HuH-7 (cell line): ENCODE data around the gene LRRC32.
"Not testable (repeated sequence)": the region's sequence is repeated elsewhere in the genome, so short reads cannot be mapped to it uniquely, and the experiment has no call there.

Source experiments
- DNase-seq: peaks from one replicate; pipeline ENCODE4 v3.0.0; 2011; ENCODE audit warnings: low spot score

Gene LRRC32

DNA sequence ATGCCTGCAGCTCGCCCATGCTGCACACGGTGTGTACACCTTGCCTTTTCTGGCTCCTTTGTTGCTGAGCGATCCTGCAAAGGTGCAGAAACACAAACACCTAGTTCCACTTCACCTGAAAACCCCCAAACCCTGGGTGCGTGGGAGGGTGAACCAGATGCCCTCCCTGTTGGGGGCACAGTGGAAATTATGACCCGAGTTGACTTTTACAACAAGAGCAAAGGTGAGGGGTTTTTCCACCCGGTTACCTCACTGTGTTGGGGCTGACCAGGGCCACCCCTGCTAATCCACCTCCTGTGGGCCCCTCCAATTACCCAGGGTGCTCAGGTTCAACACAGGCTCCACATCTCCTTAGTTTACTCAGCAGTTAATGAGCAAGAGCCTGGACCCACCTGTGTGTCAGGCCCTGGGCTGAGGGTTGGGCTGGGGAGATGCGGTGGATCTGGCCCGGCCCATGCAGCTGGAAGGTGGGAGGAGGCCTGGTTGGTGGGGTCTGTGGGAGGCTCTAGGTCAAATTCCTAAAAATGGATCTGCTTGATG is 42.1 kb downstream of the LRRC32 start:
- no peak for DNase-seq

DNA sequence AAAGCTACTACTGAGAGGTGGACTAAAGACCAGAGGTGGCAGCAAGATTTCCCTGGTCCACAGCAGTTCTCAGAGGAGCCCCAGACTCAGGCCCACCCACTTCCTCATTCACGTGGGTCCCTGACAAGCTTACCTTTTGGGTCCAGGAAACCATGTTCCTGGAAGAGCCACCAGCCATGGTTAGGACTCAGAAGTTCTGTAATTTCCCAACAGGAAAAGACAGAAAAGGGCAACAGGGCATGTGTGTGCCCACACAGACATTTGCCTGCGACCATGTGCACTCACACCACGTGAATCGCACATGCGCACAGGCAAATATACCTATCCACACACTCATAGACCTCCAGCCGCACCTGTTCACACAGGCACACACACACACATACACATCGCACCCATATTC is 42.9 kb downstream of the LRRC32 start:
- no peak for DNase-seq

DNA sequence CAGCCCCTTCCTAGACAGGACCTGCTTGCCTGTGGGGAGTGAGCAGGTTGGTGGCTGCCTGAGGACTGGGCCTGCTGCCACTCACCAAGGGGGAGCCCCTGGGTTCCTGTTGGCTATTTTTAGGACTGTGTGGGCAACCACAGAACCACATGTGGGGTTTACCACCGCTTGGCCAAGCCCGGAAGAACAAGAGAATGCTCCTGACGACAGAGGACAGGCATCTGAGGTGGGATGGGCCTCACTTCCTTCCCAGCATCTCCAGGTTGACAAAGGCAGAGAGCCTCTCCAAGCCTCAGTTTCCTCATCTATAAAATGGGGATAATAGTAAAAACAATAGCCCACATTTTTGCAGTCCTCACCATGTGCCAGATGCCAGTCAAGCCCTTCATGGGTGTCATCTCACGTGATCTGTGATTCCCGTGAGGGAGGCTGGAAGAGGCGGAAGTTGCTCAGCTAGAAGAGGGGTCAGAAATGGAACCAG is 43.6 kb downstream of the LRRC32 start:
- no peak for DNase-seq

DNA sequence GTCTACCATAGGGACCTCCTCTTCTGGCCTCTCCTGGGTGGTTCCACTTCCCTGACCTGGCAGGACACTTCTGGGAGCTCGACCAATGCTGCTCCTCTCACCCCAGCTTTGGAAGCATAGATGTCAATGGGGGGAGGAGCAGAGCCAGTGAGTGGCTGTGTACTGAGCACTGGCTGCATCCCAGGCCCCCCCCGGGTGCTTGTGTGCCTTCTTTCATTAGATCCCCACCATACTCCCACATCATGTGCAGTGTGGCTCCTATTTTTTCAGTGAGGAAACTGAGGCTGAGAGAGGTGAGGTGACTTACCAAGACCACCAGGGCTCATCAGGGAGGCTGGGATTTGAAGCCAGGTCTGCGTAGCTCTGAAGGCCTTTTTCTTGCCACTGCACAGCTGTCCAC is 44.3 kb downstream of the LRRC32 start:
- no peak for DNase-seq

DNA sequence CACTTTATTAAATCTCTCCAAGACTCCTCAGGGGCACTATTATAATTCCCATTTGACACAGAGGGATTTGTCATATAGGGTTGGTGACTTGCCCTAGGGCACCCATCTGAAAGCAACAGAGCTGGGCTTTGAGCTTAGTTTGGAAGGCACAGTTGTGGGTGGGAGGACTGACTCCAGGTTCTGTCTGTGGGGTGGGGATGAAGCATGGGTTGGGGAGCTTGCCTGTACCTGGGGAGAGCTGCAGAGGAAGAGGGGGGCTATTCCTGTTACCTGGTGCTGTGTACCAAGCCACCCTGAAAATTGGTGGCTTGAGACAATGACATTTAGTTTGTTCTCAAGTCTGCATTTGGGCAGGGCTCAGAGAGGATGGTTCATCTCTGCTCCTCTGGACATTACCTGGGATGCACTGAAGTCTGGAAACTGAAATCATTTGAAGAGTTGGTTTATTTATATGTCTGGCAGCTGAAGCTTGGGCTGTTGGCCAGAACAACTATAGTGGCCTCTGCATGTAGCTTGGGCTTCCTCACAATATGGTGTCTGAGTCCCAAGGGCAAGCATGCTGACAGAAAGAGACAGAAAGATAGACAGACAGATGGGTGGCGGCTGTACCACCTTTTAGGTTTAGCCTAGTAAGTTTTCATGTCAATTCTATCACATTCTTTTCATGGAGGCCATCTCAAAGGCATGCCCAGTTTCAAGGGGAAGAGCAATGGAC is 44.9 kb downstream of the LRRC32 start:
- DNase-seq: no peak

DNA sequence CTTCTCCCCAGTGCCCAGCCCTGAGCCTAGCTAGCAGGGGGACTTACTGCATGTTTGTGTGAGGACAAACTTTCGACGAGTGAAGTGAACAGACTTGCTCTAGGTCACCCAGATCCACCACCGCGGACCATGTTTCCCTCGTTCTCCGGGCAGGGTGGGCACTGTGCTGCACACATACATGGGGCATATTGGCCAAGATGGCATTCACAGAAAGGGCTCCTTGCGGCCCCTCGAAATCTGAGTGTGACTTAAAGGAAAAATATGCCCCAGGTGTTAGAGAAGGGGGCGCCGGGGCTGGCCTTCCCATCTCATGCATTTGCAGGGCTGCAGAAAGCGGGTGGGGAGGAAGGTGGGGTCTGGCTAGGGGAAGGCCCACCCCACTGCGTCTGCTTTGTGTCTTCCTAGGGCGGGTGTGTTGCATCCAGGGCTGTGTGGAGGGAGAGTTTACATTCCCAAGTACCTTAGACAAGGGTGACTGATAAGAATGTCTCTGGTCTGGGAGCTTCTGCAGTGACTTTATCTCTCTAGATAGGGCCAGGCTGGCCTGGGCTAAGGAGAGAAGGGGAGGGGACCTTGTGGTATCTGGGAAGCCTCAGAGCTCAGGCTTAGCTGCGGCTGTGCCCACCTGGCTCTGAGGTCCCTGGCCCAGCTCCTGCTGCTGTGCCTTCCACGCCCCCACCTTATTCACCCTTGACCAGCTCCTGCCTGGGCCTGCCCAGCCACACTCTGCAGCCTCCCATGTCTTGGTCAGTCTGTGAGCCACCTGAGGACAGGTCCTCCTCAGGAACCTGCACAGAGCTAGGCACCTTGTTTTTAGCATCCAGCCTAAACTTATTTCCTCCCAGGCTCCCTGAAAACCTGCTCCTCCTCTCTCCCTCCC is 45.8 kb downstream of the LRRC32 start:
- no peak for DNase-seq

DNA sequence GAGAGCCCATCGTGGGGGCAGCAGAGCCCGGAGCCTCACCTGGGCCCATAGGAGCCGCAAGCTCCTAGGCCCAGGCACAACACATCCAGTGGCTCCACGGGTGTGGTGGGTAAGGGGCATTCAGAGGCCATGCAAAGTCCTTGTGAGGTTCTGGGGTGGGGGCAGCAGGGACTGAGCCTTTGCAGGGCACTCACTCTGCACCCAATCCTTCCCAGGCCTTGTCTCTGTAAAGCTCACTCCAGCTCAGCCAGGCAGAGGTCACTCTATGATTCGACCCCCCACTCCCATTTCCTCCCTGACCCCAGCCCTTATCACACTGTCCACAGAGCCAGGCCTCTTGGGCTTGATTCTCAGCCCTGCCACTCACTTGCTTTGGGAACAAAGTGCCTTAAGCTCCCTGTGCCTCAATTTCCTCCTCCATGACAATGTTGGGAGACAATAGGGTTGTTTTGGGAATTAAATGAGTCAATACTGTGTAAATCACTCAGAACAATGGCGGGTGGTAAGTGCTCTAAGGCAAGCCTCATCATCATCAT is 46.6 kb downstream of the LRRC32 start:
- no peak for DNase-seq

DNA sequence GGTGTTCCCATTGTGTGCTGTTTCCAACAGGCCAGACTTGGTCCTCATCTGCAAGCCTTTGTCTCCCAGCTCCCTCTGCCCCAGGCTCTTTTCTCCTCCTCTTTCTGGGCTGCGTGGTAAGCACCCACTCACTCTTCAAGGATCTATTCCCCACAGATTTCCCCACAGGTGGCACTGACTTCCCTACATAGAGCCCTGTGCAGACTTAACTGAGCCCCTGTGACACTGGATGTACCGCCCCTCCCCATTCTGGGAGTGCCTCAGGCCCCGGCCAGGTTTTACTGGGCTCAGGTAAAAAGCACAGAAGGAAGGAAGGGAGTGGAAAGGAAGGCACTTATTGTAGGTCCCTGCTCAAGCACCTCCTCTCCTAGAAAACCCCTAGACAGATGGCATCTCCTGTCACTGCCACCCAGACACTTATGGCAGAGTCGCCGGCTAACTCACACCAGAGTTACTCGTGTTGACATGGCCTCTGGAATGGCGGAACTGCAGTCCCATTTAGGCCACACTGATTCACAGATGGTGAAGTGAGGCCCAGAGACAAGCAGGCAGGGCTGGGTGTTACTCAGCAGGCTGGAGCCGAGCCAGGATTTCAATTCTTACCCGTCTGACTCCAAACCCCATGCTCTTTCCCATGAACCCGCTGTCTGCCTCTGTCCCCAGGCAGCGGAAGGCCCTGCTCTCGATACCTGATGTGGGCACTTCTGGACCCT is 47.2 kb downstream of the LRRC32 start:
- DNase-seq: no peak

DNA sequence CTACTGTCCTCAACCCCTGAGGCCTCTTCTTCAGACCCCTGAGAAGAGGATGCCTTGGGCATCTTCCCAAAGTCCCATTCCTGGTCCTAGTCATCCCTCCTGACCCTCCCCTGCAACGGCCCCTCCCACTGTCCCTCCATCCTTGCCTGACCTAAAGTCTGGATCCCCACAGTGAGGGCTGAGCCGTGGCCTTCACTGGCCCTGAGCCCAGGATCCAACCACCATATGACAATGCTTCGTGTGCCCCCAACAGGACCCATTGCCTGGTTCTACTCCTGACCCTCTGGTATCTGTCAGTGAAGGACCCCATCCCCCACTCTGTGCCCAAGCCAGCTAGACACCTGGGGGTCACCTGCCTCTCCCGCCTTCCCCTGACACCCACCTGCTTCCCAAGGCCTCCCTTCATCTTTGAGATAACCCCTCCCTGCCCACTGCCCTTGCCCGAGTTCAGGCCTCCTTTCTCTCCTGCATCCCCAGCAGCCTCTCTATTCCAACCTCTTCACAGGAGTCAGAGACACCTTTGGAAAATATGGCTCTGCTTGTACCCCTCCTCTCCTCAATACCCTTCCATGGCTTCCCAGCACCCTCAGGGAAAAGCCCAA is 48.0 kb downstream of the LRRC32 start:
- no peak for DNase-seq

DNA sequence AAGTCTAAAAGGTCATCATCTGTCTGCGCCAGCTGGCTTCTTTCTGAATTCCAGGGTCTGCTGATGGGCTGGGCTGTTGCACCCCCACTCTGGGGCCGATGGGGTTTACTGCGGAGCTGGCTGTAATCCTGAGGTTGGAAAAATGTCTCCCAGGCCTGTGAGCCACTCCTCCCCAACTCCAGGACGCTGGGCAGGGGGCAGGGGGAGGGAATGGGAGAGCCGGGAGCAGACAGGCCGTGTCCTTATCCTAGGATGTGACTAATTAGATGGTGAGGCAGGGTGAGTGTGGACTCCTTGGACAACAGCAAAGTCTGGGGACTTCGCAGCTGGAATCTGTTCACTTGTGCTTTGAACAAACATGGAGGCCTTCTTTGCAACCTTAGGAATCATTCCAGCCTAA is 48.7 kb downstream of the LRRC32 start:
- no peak for DNase-seq

DNA sequence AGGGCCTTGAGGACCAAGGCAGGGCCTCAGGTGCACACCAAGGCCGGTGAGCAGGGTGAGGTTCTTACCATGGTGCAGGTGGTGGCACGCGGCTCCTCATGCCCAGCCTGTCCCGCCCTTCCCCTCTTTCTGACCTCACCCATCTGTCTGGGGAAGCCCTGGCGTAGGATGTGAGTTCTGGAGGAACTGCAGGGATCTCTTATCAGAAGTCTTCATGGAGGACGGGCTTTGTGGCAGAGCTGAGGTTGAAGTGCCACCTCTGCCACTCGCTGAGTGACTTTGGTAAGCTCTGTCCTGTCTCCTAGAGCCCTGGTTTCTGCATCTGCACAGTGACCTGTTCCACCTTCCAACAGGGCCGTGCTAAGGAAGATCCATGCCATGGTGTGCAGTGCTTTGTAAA is 49.1 kb downstream of the LRRC32 start:
- DNase-seq: no peak

DNA sequence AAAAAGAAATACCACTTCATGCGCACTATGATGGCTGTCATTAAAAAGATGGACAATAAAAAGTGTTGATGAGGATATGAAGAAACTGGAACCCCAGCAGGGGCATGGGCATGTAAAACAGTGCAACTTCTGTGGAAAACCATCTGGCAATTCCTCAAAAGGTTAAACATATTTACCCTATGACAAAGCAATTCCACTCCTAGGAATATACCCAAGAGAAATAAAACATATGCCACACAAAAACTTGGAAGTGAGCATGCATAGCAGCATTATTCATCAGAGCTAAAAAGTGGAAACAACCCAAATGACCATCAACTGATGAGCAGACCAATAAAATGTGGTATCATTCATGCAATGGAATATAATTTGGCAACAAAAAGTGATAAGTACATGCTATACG is 50.1 kb downstream of the LRRC32 start:
- no peak for DNase-seq

DNA sequence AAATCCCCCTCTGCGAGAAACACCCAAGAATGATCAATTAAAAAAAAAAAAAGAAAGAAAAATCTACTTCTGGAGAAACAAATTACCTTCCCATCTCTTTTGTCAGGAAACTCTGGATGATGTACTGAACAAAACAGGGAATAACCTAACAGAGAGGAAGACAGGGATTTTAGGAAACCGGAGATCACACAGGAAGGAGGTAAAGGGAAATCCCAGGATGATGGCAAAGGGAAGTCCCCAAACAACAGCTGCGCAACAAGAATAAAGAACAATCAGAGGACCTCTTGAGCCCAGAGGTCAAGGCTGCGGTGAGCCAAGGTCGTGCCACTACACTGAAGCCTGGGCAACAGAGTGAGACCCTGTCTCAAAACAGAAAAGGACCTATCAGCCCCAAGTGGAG is 50.7 kb downstream of the LRRC32 start:
- DNase-seq: not testable (repeated sequence)

DNA sequence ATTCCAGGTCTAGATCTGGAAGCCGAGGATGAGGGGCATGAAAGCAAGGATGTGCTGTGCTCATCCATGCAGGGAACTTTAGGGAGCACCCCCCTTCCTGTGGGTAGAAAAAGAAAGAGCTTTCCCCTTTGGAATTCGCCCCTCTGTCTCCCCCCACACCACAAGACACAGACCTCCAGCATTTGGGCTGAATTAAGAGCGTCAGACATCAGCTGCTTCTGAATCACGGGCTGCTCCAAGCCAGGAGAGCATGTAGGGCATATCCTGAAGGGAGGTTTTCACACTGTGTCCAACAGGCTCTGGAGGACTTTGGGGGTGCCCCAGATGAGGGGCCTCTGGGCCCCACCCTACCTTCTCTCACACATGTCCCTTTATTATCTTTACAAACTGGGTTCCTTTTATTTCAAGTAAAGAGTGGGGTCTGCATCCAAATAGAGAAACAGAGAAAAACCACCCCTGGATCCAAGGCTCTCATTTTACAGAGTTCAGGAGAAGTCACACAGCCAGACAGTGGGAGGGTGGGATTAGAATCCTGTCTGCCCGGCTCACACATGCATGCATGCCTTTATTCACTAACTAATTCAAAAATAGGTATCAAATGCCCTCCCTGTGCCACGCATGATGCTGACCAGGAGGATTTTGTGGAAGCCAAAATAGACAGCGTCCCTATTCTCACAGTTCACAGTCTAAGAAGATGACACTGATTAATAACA is 52.8 kb downstream of the LRRC32 start:
- no peak for DNase-seq

DNA sequence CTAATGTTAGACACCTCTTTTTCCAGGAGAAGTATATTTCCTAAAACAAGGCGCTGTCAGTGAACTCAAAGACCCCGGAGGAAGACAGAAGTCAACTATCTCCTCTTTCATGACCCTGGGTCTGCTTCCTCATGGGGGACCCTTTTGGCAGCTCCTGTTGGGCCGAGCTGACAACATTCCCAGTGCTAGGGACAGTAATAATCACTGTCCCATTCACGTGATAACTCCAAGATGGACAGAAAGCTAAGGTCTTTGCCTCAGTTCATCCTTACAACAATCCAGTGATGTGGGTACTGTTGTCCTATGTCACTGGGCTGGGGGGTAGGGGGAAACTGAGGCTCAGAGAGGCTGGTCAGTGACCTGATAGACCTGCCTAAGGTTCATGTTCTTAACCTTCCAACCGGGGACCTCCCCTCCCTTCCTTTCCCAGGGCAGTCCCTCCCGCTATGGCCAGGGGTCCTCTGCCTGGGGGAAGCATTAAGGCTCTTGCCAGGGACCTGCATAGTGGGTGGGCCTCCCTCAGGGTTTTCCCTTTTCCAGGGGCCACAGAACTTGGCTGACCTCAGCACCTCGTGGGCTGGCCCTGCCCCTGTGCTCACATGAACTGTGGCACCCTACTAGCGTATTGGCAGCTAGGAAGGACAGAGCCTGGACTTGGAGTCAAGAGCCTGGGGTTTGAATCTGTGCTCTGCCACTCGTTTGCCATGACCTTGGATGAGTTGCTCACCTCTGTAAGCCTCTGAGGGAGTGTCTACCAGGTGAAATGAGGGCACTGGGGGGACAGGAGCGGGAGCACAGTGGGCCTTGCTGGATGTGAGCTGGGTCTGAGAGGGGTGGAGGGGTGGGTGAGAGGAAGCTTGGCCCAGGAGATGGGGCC is 53.6 kb downstream of the LRRC32 start:
- DNase-seq: no peak

DNA sequence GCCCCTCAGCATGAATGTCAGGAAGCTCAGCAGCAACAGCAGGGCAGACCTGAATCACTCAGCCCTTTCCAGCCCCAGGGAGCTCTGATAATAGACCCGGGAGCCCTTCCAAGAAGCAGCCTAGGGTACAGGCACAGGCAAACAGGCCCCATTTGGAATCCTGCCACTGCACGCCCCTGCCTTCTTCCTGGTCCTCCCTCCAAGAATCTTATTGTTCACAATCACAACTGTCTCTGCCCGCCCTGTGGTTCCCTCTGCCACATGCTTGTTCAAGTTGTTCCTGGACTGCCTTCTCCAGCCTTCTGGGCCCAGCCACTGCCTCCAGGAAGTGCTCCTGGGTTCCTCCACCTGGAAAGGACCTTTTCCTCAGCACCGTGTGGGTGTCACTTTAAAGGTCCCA is 54.6 kb downstream of the LRRC32 start:
- no peak for DNase-seq

DNA sequence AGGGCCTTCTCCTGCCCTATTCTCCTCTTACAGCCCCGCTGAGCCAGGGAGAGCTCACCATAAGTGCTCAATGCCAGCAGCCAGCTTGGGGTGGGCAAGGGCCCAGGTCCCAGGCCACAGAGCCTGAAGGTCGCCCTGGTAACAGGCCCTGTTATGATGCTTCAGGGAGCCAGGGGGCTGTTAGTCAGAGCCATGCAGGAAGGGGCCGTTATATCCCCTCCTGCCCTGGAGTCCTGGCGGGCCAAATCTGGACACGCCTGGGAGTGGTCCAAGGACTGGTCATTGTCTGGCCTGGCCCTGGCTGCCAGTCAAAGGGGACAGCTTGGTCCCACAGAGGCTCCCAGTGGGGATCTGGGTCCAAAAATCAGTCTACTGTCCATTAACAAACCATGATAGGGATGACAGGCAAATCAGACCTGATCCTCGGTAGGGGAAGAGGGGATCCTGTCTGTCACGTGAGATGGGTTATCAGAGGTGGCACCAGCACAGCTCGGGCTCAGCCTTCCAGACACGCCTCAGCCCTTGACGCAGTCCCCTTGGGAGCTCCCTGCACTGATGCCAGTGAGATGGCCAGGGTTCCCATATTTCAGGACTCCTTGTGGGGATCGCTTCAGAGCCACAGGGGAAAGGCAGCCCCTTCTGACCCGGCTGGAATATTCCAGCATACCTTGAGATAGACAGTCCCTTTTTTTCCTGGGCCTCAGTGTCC is 55.9 kb downstream of the LRRC32 start:
- no peak for DNase-seq

DNA sequence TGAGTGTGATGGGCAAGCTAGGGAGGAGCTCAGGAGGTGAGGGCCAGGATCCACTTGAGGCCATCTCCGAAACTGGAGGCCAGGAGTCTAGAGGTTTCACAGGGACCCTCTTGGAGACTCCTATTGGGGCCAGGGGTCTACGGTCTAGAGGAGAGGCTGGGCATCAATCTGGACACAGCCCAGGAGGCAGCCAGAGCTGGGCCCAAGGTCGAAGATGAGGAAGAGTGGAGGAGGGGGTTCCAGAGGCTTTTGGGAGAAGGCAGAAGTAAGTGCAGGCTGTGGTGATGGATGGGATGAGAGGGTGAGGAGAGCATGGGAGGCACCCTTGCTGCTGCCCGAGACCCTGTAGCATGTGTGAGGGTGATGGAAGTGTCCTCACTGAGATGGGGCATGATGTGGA is 56.6 kb downstream of the LRRC32 start:
- DNase-seq: no peak

DNA sequence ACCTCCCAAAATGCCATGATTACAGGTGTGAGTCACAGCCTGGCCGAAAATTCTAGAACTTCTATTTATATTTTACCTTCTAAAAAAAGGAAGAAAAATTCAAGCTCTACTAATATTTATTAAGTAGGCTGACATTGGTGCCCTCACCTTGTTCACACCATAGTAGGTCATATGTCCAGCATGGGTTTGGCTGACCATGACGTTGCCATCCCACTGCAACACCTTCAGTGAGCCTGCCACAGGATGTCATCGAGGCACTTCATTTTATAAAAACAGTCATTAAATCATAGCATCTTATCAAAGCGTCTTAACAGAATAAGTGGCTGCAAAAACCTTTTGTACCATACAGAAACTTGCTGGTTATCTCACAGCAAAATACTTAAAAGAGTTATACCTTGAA is 58.3 kb downstream of the LRRC32 start:
- DNase-seq: no peak
